HEK293 (cell line): Measurements from ENCODE around the gene ZNF12.

Experiments used
- KLF8 ChIP-seq: fragments of 450-650 bp; formaldehyde crosslinking; IDR thresholded peaks from 2 replicates; pipeline ENCODE4 v1.5.1; 2016; ENCODE audit warnings: missing biosample characterization, missing genetic modification characterization
- MZF1 ChIP-seq: fragments of 450-650 bp; formaldehyde crosslinking; IDR thresholded peaks from 2 replicates; pipeline ENCODE4 v1.5.1; 2017; ENCODE audit warnings: missing biosample characterization, missing genetic modification characterization, borderline replicate concordance
- ZBTB6 ChIP-seq: fragments of 450-650 bp; formaldehyde crosslinking; IDR thresholded peaks from 2 replicates; pipeline ENCODE4 v1.5.1; 2017; ENCODE audit warnings: missing biosample characterization, missing genetic modification characterization
- ZNF112 ChIP-seq: fragments of 450-650 bp; formaldehyde crosslinking; IDR thresholded peaks from 2 replicates; pipeline ENCODE4 v1.5.0; 2017; ENCODE audit warnings: missing biosample characterization, missing genetic modification characterization
- ZNF133 ChIP-seq: fragments of 450-650 bp; formaldehyde crosslinking; IDR thresholded peaks from 2 replicates; pipeline ENCODE4 v1.5.1; 2016; ENCODE audit warnings: missing biosample characterization, missing genetic modification characterization
- ZNF335 ChIP-seq: fragments of 450-650 bp; formaldehyde crosslinking; conservative IDR thresholded peaks from 2 replicates; pipeline ENCODE4 v1.5.1; 2016; ENCODE audit warnings: missing biosample characterization, missing genetic modification characterization
- ZNF433 ChIP-seq: fragments of 450-650 bp; formaldehyde crosslinking; IDR thresholded peaks from 2 replicates; pipeline ENCODE4 v1.5.1; 2016; ENCODE audit warnings: missing biosample characterization, missing genetic modification characterization, low read depth
- ZNF518A ChIP-seq: fragments of 450-650 bp; formaldehyde crosslinking; conservative IDR thresholded peaks from 2 replicates; pipeline ENCODE4 v1.5.1; 2016; ENCODE audit warnings: low read depth, missing biosample characterization, missing genetic modification characterization
- ZNF629 ChIP-seq: fragments of 450-650 bp; formaldehyde crosslinking; IDR thresholded peaks from 2 replicates; pipeline ENCODE4 v1.5.1; 2017; ENCODE audit warnings: missing biosample characterization, missing genetic modification characterization
- ZNF677 ChIP-seq: fragments of 450-650 bp; IDR thresholded peaks from 2 replicates; pipeline ENCODE4 v1.5.0; 2018; ENCODE audit warnings: missing biosample characterization, mild to moderate bottlenecking, missing genetic modification characterization, moderate library complexity
- ZNF837 ChIP-seq: fragments of 450-650 bp; formaldehyde crosslinking; IDR thresholded peaks from 2 replicates; pipeline ENCODE4 v1.5.1; 2016; ENCODE audit warnings: missing biosample characterization, missing genetic modification characterization
- ZNF843 ChIP-seq: fragments of 450-650 bp; formaldehyde crosslinking; IDR thresholded peaks from 2 replicates; pipeline ENCODE4 v1.5.1; 2016; ENCODE audit warnings: missing biosample characterization, missing genetic modification characterization

The ZNF12 gene

GRCh38 chr7:6639032-6639431, 67.7 kb downstream of the ZNF12 start (continued):
- no peak for TF ChIP-seq ZNF518A
- no peak for TF ChIP-seq ZNF112
- no peak for TF ChIP-seq ZNF133 (tag by site-specific recombination)
- no peak for TF ChIP-seq ZNF843 (tag by site-specific recombination)
- TF ChIP-seq ZNF677, result no peak
- TF ChIP-seq ZNF837 (tag by site-specific recombination), result no peak
- TF ChIP-seq ZNF629 (tag by site-specific recombination), result no peak
- TF ChIP-seq ZBTB6 (tag by site-specific recombination), result no peak
- TF ChIP-seq KLF8, result no peak
- no peak for TF ChIP-seq ZNF335 (tag by site-specific recombination)
- no peak for TF ChIP-seq MZF1 (tag by site-specific recombination)
- TF ChIP-seq ZNF433, result no peak
